ENCODE measurements around the gene TMEM150A.

DNA sequence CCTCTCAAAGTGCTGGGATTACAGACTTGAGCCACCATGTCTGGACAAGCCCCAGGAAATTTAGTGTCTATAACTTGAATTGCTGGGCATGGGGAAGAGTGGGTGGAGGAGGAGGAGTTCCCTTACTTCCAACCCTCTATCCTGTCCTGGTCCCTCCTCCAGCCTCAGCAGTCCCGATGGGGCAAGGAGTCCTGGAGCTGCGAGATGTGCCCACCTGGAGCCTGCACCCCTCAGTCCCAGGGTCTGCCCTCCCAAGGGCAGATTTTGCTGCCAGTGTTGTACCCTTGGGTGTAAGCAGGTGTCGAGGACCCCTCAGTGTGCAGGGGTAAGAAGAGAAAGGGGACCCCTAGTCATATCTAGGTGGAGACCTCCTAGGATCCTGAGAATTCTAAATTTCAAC is 22.3 kb downstream of the TMEM150A start:
- TF ChIP-seq POLR2AphosphoS5 (IDR thresholded peaks at IDR 0.05; ENCODE audit: low read depth, low read length) (no peak), SIN3A (IDR thresholded peaks at IDR 0.05; ENCODE audit: borderline replicate concordance, insufficient read depth, low read length) (no peak)
